ENCODE results near the gene POC1A. TPM values are rescaled to one million over a fixed set of nuclear protein-coding genes. Genes with fewer than 3 reads are reported as not detected.

POC1A gene
- total RNA-seq, 2 donors from 2014 or later, result 2.5 to 5.3 TPM

DNA sequence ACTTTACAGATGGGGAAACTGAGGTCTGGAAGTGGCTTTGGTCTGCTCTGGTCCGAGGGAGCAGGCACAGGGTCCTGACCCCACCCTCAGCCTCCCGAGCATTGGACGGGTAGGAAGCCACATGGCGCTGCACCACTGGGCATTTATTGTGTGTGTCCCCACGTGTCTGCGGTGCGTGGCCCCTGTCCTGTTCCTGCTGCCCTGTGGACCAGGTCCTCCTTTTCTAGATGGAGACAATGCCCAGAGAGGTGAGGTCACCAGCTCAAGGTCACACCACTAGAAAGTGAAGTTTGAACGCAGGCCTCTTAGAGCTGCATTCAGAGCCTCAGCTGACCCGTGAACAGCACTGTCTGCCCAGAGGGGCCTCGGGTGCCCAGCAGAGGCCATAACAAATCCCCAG lies 124.7 kb downstream of the POC1A start:
- TF ChIP-seq CTCF (IDR thresholded peaks at IDR 0.05) (no peak), POLR2AphosphoS5 (IDR thresholded peaks at IDR 0.05) (no peak), POLR2A (IDR thresholded peaks at IDR 0.05) (no peak)
- H3K4me1 ChIP-seq (replicated peaks), result no peaks in the 10 kb centered on the region
- H3K27ac ChIP-seq, result no peak overlapping the region
- WGBS, result 90% methylated on average over 10 of the region's 10 CpGs
- no peaks in the 10 kb centered on the region for H3K9me3 ChIP-seq
- no peak overlapping the region for H3K4me3 ChIP-seq
- H3K27me3 ChIP-seq (replicated peaks; ENCODE audit: insufficient read depth), result no peaks in the 10 kb centered on the region
- intact Hi-C loops (cut with DNase I), result no loop called here
- DNase-seq (ENCODE audit: low spot score), result no peak
- no peaks in the 10 kb centered on the region for H3K36me3 ChIP-seq

GRCh38 chr3:52029053-52029452 lies 125.2 kb downstream of the POC1A start:
- TF ChIP-seq POLR2AphosphoS5 (IDR thresholded peaks at IDR 0.05) (no peak), CTCF (IDR thresholded peaks at IDR 0.05) (no peak), POLR2A (IDR thresholded peaks at IDR 0.05) (no peak)
- no peaks in the 10 kb centered on the region for H3K36me3 ChIP-seq
- H3K4me3 ChIP-seq, result no peak overlapping the region
- no peak overlapping the region for H3K27ac ChIP-seq
- intact Hi-C loops (cut with DNase I), result no loop called here
- no peak for DNase-seq (ENCODE audit: low spot score)
- H3K4me1 ChIP-seq (replicated peaks), result no peaks in the 10 kb centered on the region
- WGBS, result 88% methylated on average over 9 of the region's 9 CpGs
- no peaks in the 10 kb centered on the region for H3K27me3 ChIP-seq (replicated peaks; ENCODE audit: insufficient read depth)
- no peaks in the 10 kb centered on the region for H3K9me3 ChIP-seq

DNA sequence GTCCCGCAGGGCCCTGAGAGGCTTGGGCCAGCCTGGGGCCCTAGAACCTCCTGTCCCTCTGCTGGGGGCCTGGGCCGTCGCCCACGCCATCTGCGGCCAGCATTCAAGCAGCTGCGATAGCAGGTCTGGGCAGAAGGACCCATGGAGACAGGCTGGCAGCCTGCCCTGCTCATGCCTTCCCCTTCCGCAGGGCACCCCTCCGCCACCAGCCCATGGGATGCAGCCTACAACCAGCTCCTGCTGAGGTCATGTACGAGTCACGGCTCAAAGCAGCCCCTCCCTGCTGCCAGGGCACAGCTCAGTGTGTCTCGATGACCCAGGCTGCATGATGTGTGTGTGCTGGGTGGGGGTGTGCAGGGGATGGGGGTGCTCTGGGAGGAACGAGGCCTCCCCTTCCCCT lies 125.7 kb downstream of the POC1A start:
- 75% methylated on average over 12 of the region's 12 CpGs for WGBS

DNA sequence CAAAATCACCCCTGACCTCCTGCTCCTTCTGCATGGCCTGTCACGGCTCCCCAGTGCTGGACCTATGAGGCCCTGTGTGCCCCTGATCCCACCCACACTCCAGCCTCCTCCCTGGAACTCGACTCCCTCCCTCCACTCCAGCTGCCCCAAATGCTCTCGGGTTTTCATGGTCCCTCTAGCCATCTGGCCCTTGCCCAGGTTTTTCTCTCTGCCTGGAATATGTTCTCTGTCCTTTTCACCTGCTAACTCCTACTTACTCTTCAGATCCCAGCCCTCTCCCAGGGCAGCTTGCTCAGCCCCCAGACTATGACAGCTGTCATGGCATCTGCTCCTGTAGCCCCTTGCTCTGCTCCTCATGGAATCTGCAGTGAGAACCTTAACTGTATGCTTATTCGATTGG lies 128.2 kb downstream of the POC1A start:
- WGBS, result 59% methylated on average over 4 of the region's 4 CpGs
- intact Hi-C loops (cut with DNase I), result no loop called here
- no peak overlapping the region for H3K27ac ChIP-seq
- TF ChIP-seq CTCF (IDR thresholded peaks at IDR 0.05) (no peak), POLR2A (IDR thresholded peaks at IDR 0.05) (no peak), POLR2AphosphoS5 (IDR thresholded peaks at IDR 0.05) (no peak)
- H3K4me1 ChIP-seq (replicated peaks), result no peaks in the 10 kb centered on the region
- DNase-seq (ENCODE audit: low spot score), result no peak
- H3K9me3 ChIP-seq, result no peaks in the 10 kb centered on the region
- H3K36me3 ChIP-seq, result no peaks in the 10 kb centered on the region
- H3K27me3 ChIP-seq (replicated peaks; ENCODE audit: insufficient read depth), result no peaks in the 10 kb centered on the region
- H3K4me3 ChIP-seq, result no peak overlapping the region

More for the DNA sequence above, 125.7 kb downstream of the POC1A start:
- H3K9me3 ChIP-seq, result no peaks in the 10 kb centered on the region
- H3K36me3 ChIP-seq, result no peaks in the 10 kb centered on the region
- TF ChIP-seq POLR2A (IDR thresholded peaks at IDR 0.05) (no peak), CTCF (IDR thresholded peaks at IDR 0.05) (no peak), POLR2AphosphoS5 (IDR thresholded peaks at IDR 0.05) (no peak)
- no peaks in the 10 kb centered on the region for H3K27me3 ChIP-seq (replicated peaks; ENCODE audit: insufficient read depth)
- no peak for DNase-seq (ENCODE audit: low spot score)
- no peak overlapping the region for H3K4me3 ChIP-seq
- no peak overlapping the region for H3K27ac ChIP-seq
- no peaks in the 10 kb centered on the region for H3K4me1 ChIP-seq (replicated peaks)
- intact Hi-C loops (cut with DNase I), result no loop called here

DNA sequence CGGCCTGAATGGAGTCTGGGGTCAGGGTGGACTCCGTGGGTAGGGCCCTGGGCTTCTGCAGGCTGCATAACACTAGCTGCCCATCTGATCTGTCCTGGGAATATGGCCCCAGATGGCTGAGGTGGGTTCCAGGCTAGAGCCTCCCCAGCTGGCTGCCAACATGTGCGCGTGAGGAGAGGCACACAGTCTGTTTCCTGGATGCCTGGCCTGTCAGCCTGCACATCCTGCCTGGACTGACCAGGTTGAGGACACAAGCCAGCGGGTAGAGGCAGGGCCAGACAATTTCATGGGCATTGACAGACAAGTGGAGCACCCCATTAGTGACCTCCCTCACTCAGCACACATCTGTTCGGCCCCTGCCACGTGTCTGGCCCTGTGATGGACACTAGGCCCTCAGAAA lies 128.8 kb downstream of the POC1A start:
- Histone ChIP-seq H3K27me3 (replicated peaks; ENCODE audit: insufficient read depth) (no peaks in the 10 kb centered on the region), H3K4me1 (replicated peaks) (no peaks in the 10 kb centered on the region), H3K36me3 (no peaks in the 10 kb centered on the region), H3K4me3 (no peak overlapping the region), H3K27ac (no peak overlapping the region), H3K9me3 (no peaks in the 10 kb centered on the region)
- DNase-seq (ENCODE audit: low spot score), result no peak
- TF ChIP-seq CTCF (IDR thresholded peaks at IDR 0.05) (no peak), POLR2A (IDR thresholded peaks at IDR 0.05) (no peak), POLR2AphosphoS5 (IDR thresholded peaks at IDR 0.05) (no peak)
- intact Hi-C loops (cut with DNase I), result no loop called here
- 74% methylated on average over 7 of the region's 7 CpGs for WGBS

Other genes with a start within 250 kb of the POC1A start
- gene RRP9, start 212.5 kb downstream of the POC1A start, total RNA-seq, result 10 to 100 TPM; 14.9 to 18.6 TPM
- 10 to 100 TPM; 22.0 to 45.9 TPM for gene PARP3, start 212.1 kb downstream of the POC1A start, total RNA-seq
- under 1 TPM; 0.41 to 0.97 TPM for gene GPR62, start 199.0 kb downstream of the POC1A start, total RNA-seq
- 10 to 100 TPM; 74.0 to 74.1 TPM for gene PCBP4, start 187.0 kb downstream of the POC1A start, total RNA-seq
- 100 to 1,000 TPM in 1 of 2 donors, 10 to 100 TPM in 1; 53.7 to 128 TPM for gene ABHD14B, start 180.4 kb downstream of the POC1A start, total RNA-seq
- 10 to 100 TPM; 55.3 to 58.5 TPM for gene ABHD14A, start 179.4 kb downstream of the POC1A start, total RNA-seq
- 10 to 100 TPM; 42.1 to 82.6 TPM for gene ACY1, start 170.9 kb downstream of the POC1A start, total RNA-seq
- gene RPL29, start 158.5 kb downstream of the POC1A start, total RNA-seq, result 1,000 to 10,000 TPM; 1,249 to 2,015 TPM
- gene DUSP7, start 97.9 kb downstream of the POC1A start, total RNA-seq, result 10 to 100 TPM in 1 of 2 donors, 1 to 10 TPM in 1; 9.1 to 34.0 TPM
- gene ALAS1, start 43.7 kb upstream of the POC1A start, total RNA-seq, result 10 to 100 TPM; 39.8 to 58.8 TPM
- gene TLR9, start 71.2 kb upstream of the POC1A start, total RNA-seq, result under 1 TPM in 1 of 2 donors, not detected in 1; 0.17 TPM
- 10 to 100 TPM; 60.9 to 65.5 TPM for gene TWF2, start 84.7 kb upstream of the POC1A start, total RNA-seq
- gene PPM1M, start 91.3 kb upstream of the POC1A start, total RNA-seq, result 10 to 100 TPM; 22.4 to 33.2 TPM
- 10 to 100 TPM; 52.4 to 86.9 TPM for gene WDR82, start 124.2 kb upstream of the POC1A start, total RNA-seq
- 10 to 100 TPM in 1 of 2 donors, 1 to 10 TPM in 1; 7.3 to 12.2 TPM for gene GLYCTK, start 133.4 kb upstream of the POC1A start, total RNA-seq
- 10 to 100 TPM in 1 of 2 donors, 1 to 10 TPM in 1; 5.6 to 18.7 TPM for gene DNAH1, start 161.9 kb upstream of the POC1A start, total RNA-seq